GM12878 (cell line): Measurements from ENCODE around the gene SHROOM2. TPM values are rescaled to one million over a fixed set of nuclear protein-coding genes. Genes with fewer than 3 reads are reported as not detected.

ENCODE experiments used
- ATAC-seq: fragments of 200-7000 bp; cut with Tn5 transposase; 3 replicates; pipeline ENCODE4 v1.9.1; 2020; ENCODE audit warnings: mild to moderate bottlenecking, moderate library complexity
- BruUV-seq: library from RNA; stranded (reverse); fragments of 400-500 nt; replicated peaks from 2 replicates; lab custom pipeline; 2021; lab: Mats Ljungman, UMichigan
- CTCF ChIA-PET: fragments of 300-600 bp; sonication (Branson Sonifier 250); formaldehyde crosslinking; extraction: SDS; loops from one replicate; lab custom pipeline; 2021; ENCODE audit warnings: inconsistent platforms; lab: Yijun Ruan, JAX
- POLR2A ChIA-PET: fragments of 350-600 bp; formaldehyde crosslinking; extraction: SDS; loops from one replicate; lab custom pipeline; 2021; ENCODE audit warnings: inconsistent platforms; lab: Charles Lee
- RAD21 ChIA-PET: fragments of 300-600 bp; sonication (Branson Sonifier 250); formaldehyde crosslinking; loops from one replicate; lab custom pipeline; 2023; ENCODE audit warnings: antibody characterized with exemption; ENCODE audit not compliant: unreplicated experiment; lab: Charles Lee
- SMC1A ChIA-PET: fragments of 300-600 bp; sonication (Branson Sonifier 250); formaldehyde crosslinking; loops from one replicate; lab custom pipeline; 2023; ENCODE audit not compliant: unreplicated experiment, uncharacterized antibody; lab: Charles Lee
- DNase-seq: peaks from one replicate; pipeline ENCODE4 v3.0.0-alpha.2; 2011; ENCODE audit warnings: low read depth, low spot score
- FAIRE-seq: peaks from 3 replicates; lab custom pipeline; 2011; peaks lifted over from hg19 to GRCh38; lab: Jason Lieb, UNC
- H2AFZ ChIP-seq: 2 replicates; pipeline ENCODE4 v1.6.0; 2011; ENCODE audit warnings: low read depth, low read length, control low read depth; ENCODE audit not compliant: control insufficient read depth
- H3K27ac ChIP-seq: 2 replicates; pipeline ENCODE4 v1.5.1; 2011; ENCODE audit warnings: control low read depth; ENCODE audit not compliant: control insufficient read depth, insufficient read depth
- H3K27me3 ChIP-seq, 2 experiments: replicated peaks in 1 of 2; 2 replicates each; pipeline versions ENCODE4 v1.6.0 to v1.6.1; 2011; ENCODE audit warnings: low read length in 1 of 2; ENCODE audit not compliant: control insufficient read depth in 2 of 2, insufficient read depth in 2 of 2
- H3K36me3 ChIP-seq, 2 experiments: 2 replicates each; pipeline ENCODE4 v1.5.1; 2011; ENCODE audit warnings: low read length in 1 of 2; ENCODE audit not compliant: control insufficient read depth in 2 of 2, insufficient read depth in 2 of 2
- H3K4me1 ChIP-seq: 2 replicates; pipeline ENCODE4 v1.6.1; 2011; ENCODE audit warnings: mild to moderate bottlenecking, low read length, moderate library complexity, mixed read lengths; ENCODE audit not compliant: control insufficient read depth, insufficient read depth
- H3K4me2 ChIP-seq: 2 replicates; pipeline ENCODE4 v1.6.0; 2011; ENCODE audit warnings: control low read depth; ENCODE audit not compliant: control insufficient read depth, insufficient read depth
- H3K4me3 ChIP-seq: fragments of 200-600 bp; sonication (generic); 2 replicates; pipeline ENCODE4 v1.5.1; 2016
- H3K79me2 ChIP-seq: 2 replicates; pipeline ENCODE4 v1.6.0; 2011; ENCODE audit warnings: low read length; ENCODE audit not compliant: control insufficient read depth, insufficient read depth
- H3K9ac ChIP-seq: 2 replicates; pipeline ENCODE4 v1.8.0; 2011; ENCODE audit warnings: low read length, control low read depth, mixed read lengths; ENCODE audit not compliant: control insufficient read depth, insufficient read depth
- H3K9me3 ChIP-seq: replicated peaks from 3 replicates; pipeline ENCODE4 v1.5.1; 2011; ENCODE audit warnings: mild to moderate bottlenecking, low read length; ENCODE audit not compliant: control insufficient read depth, insufficient read depth
- H4K20me1 ChIP-seq: 2 replicates; pipeline ENCODE4 v1.6.0; 2011; ENCODE audit not compliant: control insufficient read depth, insufficient read depth
- EP300 ChIP-seq, 2 experiments: fragments of 150-350 bp in 1 of 2; IDR thresholded peaks; 2 replicates each; pipeline ENCODE4 v1.6.1; 2011 to 2012; ENCODE audit warnings: low read depth in 2 of 2, low read length in 2 of 2, borderline replicate concordance in 1 of 2, improper control_type of control experiment in 1 of 2, inconsistent platforms in 1 of 2; ENCODE audit not compliant: control insufficient read depth in 1 of 2
- JUNB ChIP-seq: IDR thresholded peaks from 2 replicates; pipeline ENCODE4 v1.6.1; 2016; ENCODE audit warnings: antibody characterized with exemption, mild to moderate bottlenecking
- PML ChIP-seq: IDR thresholded peaks from 2 replicates; pipeline ENCODE4 v1.6.1; 2012; ENCODE audit warnings: low read length, inconsistent platforms
- STAT1 ChIP-seq: fragments of 450-650 bp; conservative IDR thresholded peaks from 2 replicates; pipeline ENCODE4 v1.6.1; 2014; ENCODE audit warnings: antibody characterized with exemption, mild to moderate bottlenecking
- ZNF622 ChIP-seq: fragments of 450-650 bp; IDR thresholded peaks from 2 replicates; pipeline ENCODE4 v1.6.1; 2017; ENCODE audit warnings: mild to moderate bottlenecking, inconsistent platforms
- ZNF687 ChIP-seq: fragments of 450-650 bp; IDR thresholded peaks from 2 replicates; pipeline ENCODE4 v1.6.1; 2017; ENCODE audit warnings: mild to moderate bottlenecking, moderate library complexity
- WGBS: methylation state at CpG from one replicate; pipeline ENCODE4 v1.1.6; 2016; ENCODE audit warnings: low lambda C conversion rate; ENCODE audit not compliant: insufficient replicate concordance, insufficient coverage; ENCODE audit errors: missing lambda C conversion rate; 5-methylcytosine and 5-hydroxymethylcytosine counted together
- in situ Hi-C: fragments of 300-500 bp; cut with MboI; formaldehyde crosslinking; loops from 9 replicates; pipeline ENCODE4 v1.14.3; 2018; ENCODE audit warnings: mixed read lengths
- intact Hi-C: fragments of 100-400 bp; cut with micrococcal nuclease; formaldehyde crosslinking; loops from one replicate; pipeline ENCODE4 v1.14.2; 2022; ENCODE audit not compliant: unreplicated experiment
- polyA plus RNA-seq, 11 experiments: library from polyadenylated mRNA; depleted of rRNA in 4 of 11; unstranded in 6 of 11; stranded (reverse) in 5 of 11; fragments of >200 nt; fragmentation: Nextera tagmentation in 4 of 11; fragmentation: Illumina TruSeq in 1 of 11; extraction: Ambion mirVana in 4 of 11; extraction: Trizol in 1 of 11; gene quantifications; 1 replicate in 1 of 11; 2 replicates in 10 of 11; pipeline versions ENCODE4 v1.2.1 to v1.2.3, GENCODE V29; 2011 to 2016; ENCODE audit warnings: inconsistent platforms in 2 of 11, missing spikeins in 2 of 11, low read depth in 1 of 11
- total RNA-seq, 4 experiments: library from RNA; depleted of rRNA in 3 of 4; stranded (reverse); fragments of >200 nt in 3 of 4; fragmentation: Illumina TruSeq in 1 of 4; extraction: Trizol in 1 of 4; gene quantifications; 2 replicates each; pipeline versions ENCODE4 v1.2.1 to v1.2.3, GENCODE V29; 2013 to 2021
- TF ChIP-seq, protein P1 (sequence below): IDR thresholded peaks from 2 replicates; pipeline ENCODE4 v1.6.1; 2011; ENCODE audit warnings: mild to moderate bottlenecking, low read depth, low read length, moderate library complexity; ENCODE audit not compliant: insufficient replicate concordance
- TF ChIP-seq, protein P2 (sequence below): fragments of 450-650 bp; IDR thresholded peaks from 2 replicates; pipeline ENCODE4 v1.6.1; 2017; ENCODE audit warnings: mild to moderate bottlenecking, moderate library complexity
- TF ChIP-seq, protein P3 (sequence below): fragments of 450-650 bp; formaldehyde crosslinking; IDR thresholded peaks from 2 replicates; pipeline ENCODE4 v1.4.0; 2022; ENCODE audit warnings: mild to moderate bottlenecking, moderate library complexity

Gene SHROOM2
- total and polyA plus RNA-seq, 10 of the 15 experiments (the other 5 are each of a cell fraction or from before 2014, with no cell fraction given), result under 0.01 to 0.15 (median 0.09) TPM; not detected in 2

DNA sequence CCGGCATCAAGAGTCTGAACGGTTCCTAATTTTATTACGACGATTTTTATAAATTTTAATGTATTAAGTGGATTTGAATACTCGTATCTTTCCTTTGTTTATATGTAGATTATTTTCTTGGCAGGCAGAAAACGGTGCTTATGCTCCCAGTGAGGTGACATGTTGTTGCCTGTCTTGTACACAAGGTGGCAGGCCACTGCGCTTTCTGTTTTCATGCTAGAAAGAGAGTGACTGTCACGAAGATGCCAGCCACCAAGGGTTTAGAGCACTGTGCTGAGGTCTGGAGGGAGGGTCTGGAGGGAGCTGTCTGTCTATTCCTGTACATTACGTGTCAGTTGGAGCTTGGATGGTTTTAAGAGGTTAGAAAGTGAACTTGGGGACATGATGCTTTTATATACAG lies 87.7 kb downstream of the SHROOM2 start (continued):
- TF ChIP-seq ZNF687, result no peak

DNA sequence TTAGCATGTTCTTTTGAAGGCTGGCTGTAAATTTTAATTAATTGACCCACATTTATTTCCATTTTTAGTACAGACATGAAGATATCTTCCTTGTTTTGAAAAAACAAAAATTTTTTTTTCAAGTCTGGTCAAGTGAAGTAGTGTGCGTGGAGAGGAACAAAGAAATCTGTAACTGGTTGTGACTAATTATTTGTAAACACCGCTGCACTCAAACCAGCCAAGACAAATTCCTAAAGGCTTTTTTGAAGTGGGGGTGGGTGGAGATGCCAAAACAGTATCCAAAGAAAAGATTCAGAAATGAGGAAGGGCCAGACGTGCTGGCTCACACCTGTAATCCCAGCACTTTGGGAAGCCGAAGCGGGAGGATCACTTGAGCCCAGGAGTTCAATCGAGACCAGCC lies 88.3 kb downstream of the SHROOM2 start:
- Histone ChIP-seq H3K4me1 (no peaks in the 10 kb centered on the region), H3K27me3 (peaks cover 0 to 1% of the 10 kb centered on the region in 2 experiments; a peak in 1 of 4 replicates), H3K4me2 (no peak overlapping the region), H2AFZ (no peak overlapping the region), H3K9ac (no peak overlapping the region), H3K27ac (no peak overlapping the region), H3K9me3 (no peaks in the 10 kb centered on the region), H3K36me3 (no peaks in the 10 kb centered on the region), H4K20me1 (no peaks in the 10 kb centered on the region), H3K4me3 (no peak overlapping the region), H3K79me2 (no peaks in the 10 kb centered on the region)
- WGBS, result 41% methylated on average over 6 of the region's 6 CpGs
- no TSS peak for BruUV-seq
- intact Hi-C loops (loop anchor here (1.0 to 5.0 kb wide), 2 partner anchors 245 to 1057 kb away; no protein-coding TSS in a partner anchor), in situ Hi-C loops (no loop called here)
- ATAC-seq (no peak), DNase-seq (no peak), FAIRE-seq (no peak)
- POLR2A ChIA-PET, result no interaction called here
- RAD21 ChIA-PET, result no interaction called here
- SMC1A ChIA-PET, result interaction anchor here (0.6 kb wide), 1 partner anchor 1326 kb away, joined by 3 read pairs; no protein-coding TSS in a partner anchor
- CTCF ChIA-PET, result interaction anchor here (0.6 to 4.5 kb wide), 4 partner anchors 9 to 333 kb away, joined by 3 to 34 read pairs (median 10); no protein-coding TSS in a partner anchor
- TF ChIP-seq, protein P1, sequence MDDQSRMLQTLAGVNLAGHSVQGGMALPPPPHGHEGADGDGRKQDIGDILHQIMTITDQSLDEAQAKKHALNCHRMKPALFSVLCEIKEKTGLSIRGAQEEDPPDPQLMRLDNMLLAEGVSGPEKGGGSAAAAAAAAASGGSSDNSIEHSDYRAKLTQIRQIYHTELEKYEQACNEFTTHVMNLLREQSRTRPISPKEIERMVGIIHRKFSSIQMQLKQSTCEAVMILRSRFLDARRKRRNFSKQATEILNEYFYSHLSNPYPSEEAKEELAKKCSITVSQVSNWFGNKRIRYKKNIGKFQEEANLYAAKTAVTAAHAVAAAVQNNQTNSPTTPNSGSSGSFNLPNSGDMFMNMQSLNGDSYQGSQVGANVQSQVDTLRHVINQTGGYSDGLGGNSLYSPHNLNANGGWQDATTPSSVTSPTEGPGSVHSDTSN, result no peak
- no peak for TF ChIP-seq PML
- no peak for TF ChIP-seq STAT1
- TF ChIP-seq, protein P2, sequence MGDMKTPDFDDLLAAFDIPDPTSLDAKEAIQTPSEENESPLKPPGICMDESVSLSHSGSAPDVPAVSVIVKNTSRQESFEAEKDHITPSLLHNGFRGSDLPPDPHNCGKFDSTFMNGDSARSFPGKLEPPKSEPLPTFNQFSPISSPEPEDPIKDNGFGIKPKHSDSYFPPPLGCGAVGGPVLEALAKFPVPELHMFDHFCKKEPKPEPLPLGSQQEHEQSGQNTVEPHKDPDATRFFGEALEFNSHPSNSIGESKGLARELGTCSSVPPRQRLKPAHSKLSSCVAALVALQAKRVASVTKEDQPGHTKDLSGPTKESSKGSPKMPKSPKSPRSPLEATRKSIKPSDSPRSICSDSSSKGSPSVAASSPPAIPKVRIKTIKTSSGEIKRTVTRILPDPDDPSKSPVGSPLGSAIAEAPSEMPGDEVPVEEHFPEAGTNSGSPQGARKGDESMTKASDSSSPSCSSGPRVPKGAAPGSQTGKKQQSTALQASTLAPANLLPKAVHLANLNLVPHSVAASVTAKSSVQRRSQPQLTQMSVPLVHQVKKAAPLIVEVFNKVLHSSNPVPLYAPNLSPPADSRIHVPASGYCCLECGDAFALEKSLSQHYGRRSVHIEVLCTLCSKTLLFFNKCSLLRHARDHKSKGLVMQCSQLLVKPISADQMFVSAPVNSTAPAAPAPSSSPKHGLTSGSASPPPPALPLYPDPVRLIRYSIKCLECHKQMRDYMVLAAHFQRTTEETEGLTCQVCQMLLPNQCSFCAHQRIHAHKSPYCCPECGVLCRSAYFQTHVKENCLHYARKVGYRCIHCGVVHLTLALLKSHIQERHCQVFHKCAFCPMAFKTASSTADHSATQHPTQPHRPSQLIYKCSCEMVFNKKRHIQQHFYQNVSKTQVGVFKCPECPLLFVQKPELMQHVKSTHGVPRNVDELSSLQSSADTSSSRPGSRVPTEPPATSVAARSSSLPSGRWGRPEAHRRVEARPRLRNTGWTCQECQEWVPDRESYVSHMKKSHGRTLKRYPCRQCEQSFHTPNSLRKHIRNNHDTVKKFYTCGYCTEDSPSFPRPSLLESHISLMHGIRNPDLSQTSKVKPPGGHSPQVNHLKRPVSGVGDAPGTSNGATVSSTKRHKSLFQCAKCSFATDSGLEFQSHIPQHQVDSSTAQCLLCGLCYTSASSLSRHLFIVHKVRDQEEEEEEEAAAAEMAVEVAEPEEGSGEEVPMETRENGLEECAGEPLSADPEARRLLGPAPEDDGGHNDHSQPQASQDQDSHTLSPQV, result no peak
- TF ChIP-seq, protein P3, sequence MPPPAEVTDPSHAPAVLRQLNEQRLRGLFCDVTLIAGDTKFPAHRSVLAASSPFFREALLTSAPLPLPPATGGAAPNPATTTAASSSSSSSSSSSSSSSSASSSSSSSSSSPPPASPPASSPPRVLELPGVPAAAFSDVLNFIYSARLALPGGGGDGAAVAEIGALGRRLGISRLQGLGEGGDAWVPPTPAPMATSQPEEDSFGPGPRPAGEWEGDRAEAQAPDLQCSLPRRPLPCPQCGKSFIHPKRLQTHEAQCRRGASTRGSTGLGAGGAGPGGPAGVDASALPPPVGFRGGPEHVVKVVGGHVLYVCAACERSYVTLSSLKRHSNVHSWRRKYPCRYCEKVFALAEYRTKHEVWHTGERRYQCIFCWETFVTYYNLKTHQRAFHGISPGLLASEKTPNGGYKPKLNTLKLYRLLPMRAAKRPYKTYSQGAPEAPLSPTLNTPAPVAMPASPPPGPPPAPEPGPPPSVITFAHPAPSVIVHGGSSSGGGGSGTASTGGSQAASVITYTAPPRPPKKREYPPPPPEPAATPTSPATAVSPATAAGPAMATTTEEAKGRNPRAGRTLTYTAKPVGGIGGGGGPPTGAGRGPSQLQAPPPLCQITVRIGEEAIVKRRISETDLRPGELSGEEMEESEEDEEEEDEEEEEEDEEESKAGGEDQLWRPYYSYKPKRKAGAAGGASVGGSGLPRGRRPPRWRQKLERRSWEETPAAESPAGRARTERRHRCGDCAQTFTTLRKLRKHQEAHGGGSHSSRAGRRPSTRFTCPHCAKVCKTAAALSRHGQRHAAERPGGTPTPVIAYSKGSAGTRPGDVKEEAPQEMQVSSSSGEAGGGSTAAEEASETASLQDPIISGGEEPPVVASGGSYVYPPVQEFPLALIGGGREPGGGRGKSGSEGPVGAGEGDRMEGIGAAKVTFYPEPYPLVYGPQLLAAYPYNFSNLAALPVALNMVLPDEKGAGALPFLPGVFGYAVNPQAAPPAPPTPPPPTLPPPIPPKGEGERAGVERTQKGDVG (CRISPR knock-in tag), result no peak
- no peak for TF ChIP-seq EP300 (IDR thresholded peaks at IDR 0.05; ENCODE audit: borderline replicate concordance in 1 of 2, control insufficient read depth in 1 of 2, low read depth in 2 of 2, low read length in 2 of 2)
- TF ChIP-seq ZNF622, result no peak
- TF ChIP-seq JUNB, result no peak
